HG03432 (cell line): ENCODE measurements around the gene GTF2H1.
"Not testable (repeated sequence)": the region's sequence is repeated elsewhere in the genome, so short reads cannot be mapped to it uniquely, and the experiment has no call there.

Experiments
- ATAC-seq: cut with Tn5 transposase; IDR thresholded peaks from one replicate; pipeline ENCODE4 v1.9.1; 2021; ENCODE audit warnings: mild to moderate bottlenecking, moderate library complexity; ENCODE audit not compliant: unreplicated experiment

Gene GTF2H1

GRCh38 chr11:18372201-18372600, 49.8 kb downstream of the GTF2H1 start:
- ATAC-seq, result no peak

DNA sequence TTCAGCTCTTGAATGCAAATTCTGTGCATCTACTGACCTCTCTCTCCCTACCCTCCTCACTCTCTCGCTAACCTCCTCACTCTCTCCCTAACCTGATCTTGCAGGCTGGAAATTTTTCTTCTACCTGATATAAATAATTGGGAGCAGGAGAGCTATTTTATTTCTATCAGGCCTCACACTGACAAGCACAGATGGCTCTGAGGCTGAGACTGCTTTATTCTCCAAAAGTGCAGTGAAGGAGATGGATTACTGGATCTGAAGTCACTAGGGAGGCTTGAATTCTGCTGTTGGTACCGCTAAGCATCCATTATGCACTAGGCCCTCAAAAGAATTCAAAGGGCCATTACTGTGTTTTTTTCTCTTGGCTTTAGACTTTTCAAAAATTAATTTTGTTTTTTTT, 52.6 kb downstream of the GTF2H1 start:
- no peak for ATAC-seq

- ATAC-seq, result no peak
Measured at GRCh38 chr11:18375941-18376340, 53.6 kb downstream of the GTF2H1 start.

GRCh38 chr11:18379201-18379600, 56.8 kb downstream of the GTF2H1 start:
- ATAC-seq, result no peak

- peak; percentile 90 for ATAC-seq
Measured at GRCh38 chr11:18383388-18384156, 61.2 kb downstream of the GTF2H1 start.

DNA sequence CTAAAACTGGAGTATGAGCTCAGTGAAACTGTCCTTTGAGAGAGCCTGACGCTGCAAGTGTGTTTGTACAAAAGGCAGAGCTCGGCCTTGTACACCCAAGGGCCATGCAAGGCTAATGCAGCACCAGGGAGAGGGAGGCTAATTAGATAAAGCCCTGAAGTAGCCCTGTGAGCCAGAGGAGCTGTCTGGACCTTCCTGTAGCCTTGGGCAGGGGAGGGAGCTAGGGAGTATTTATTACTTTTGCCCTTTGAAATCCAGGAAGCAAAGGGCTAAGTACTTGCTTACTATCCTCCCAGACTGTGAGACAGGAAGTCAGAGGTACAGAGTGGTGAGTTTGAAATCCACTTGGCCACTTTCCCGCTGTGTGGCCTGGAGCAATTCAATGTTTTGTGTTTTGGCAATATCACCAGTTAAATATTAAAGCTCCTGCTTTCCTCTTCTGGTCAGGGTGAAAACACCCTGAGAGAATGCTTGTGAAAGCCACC, 61.8 kb downstream of the GTF2H1 start:
- ATAC-seq, result peak; percentile 50

GRCh38 chr11:18390088-18390487, 67.7 kb downstream of the GTF2H1 start:
- no peak for ATAC-seq

GRCh38 chr11:18392434-18393321, 70.3 kb downstream of the GTF2H1 start:
- no peak for ATAC-seq

DNA sequence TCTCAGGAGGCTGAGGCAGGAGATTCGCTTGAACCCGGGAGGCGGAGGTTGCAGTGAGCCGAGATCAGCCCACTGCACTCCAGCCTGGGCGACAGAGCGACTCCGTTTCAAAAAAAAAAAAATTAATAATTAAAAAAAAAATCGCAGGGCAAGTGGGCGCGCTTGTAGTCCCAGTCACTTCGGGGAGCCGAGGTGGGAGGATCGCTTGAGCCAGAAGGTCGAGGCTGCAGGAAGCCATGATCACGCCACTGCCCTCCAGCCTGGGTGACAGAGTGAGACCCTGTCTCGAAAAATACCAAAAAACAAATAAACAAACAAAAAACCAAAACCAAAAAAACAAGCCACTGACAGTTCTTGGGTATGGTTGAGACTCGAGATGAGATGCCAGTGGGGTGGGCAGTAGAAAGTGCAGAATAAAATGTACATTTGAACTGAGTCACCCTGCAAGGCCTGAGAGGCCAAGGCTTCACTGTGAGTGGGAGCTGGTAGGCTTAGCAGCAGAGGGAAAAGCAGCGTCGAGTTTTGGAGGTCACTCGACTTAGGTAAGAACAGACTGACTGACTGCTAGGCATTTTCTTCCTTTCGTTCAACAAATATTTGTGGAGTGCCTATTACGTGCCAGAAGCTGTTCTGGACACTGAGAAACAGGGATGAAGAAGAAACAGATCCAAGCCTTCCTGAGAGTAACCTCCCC, 71.4 kb downstream of the GTF2H1 start:
- ATAC-seq, result peak; percentile 1

DNA sequence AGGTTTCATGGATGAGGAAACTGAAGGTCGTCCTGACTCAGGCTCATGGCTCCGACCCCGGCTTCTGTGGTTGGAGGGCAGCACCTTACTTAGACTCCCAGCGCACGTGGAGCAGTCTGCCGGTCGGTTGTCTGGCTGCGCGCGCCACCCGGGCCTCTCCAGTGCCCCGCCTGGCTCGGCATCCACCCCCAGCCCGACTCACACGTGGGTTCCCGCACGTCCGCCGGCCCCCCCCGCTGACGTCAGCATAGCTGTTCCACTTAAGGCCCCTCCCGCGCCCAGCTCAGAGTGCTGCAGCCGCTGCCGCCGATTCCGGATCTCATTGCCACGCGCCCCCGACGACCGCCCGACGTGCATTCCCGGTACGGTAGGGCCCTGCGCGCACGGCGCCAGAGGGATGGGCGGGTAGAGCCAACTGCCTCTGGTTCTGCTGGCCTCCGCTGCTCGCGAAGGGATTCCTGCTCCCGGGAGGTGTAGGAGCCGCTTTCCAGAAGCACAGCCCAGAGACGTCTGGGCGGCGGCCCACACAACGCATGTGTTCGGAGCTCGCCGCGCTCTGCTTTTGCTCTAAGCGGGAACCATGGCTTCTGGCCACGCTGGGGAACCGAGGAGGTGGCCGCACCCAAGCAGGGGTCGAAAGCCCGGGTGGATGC, 72.0 kb downstream of the GTF2H1 start, which contains the start of gene LDHA:
Gene LDHA, plus strand, starts transcription at position 289 of the 653 bp plus-strand sequence. CDS start 2,280 bp downstream, outside the sequence.
- peak; percentile 84 for ATAC-seq

DNA sequence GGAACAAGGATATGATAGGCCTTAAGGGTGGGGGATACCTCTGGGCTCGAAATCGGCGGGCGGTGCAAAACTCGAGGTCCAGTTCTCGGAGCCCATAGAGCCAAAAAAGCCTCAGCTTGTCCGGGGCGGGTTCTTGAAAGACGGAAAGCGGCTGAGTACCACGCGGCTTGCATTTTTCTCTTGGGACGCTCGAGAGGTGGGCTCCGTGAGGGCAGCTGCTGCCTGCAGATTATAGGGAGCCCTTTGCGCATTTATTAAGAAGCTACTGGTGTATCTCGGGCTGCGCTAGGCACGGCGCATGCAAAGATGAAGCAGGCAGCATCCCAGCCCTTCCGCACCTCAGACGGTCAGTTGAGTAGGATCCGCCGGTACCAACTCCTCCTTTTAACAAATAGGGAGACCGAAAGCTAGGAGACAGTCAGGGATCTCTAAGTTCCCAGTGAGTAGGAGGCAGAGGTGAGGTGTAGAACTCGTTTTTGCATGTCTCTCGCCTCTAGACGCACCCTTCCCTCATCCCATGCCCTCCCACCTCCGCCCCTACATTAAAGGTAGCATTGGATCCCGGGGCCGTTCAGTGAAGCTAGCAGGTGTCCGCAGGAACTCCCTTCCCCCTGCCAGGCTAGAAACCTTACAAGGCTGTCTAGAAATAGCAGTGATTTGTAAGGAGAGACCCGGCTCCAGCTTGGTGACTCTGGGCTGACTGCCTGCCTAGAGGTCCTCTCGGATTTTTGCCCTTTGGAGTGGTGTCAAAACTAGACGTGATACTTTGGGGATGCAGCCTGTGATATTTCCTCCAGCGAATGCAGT, 72.8 kb downstream of the GTF2H1 start:
- ATAC-seq, result no peak

- peak; percentile 60 for ATAC-seq
Measured at GRCh38 chr11:18395735-18396504, 73.6 kb downstream of the GTF2H1 start.

GRCh38 chr11:18397921-18398320, 75.6 kb downstream of the GTF2H1 start:
- ATAC-seq, result no peak

GRCh38 chr11:18401077-18401476, 78.7 kb downstream of the GTF2H1 start:
- not testable (repeated sequence) for ATAC-seq

- ATAC-seq, result no peak
Measured at GRCh38 chr11:18404062-18404461, 81.7 kb downstream of the GTF2H1 start.

DNA sequence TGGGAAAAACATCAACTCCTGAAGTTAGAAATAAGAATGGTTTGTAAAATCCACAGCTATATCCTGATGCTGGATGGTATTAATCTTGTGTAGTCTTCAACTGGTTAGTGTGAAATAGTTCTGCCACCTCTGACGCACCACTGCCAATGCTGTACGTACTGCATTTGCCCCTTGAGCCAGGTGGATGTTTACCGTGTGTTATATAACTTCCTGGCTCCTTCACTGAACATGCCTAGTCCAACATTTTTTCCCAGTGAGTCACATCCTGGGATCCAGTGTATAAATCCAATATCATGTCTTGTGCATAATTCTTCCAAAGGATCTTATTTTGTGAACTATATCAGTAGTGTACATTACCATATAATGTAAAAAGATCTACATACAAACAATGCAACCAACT, 85.0 kb downstream of the GTF2H1 start:
- ATAC-seq, result not testable (repeated sequence)

DNA sequence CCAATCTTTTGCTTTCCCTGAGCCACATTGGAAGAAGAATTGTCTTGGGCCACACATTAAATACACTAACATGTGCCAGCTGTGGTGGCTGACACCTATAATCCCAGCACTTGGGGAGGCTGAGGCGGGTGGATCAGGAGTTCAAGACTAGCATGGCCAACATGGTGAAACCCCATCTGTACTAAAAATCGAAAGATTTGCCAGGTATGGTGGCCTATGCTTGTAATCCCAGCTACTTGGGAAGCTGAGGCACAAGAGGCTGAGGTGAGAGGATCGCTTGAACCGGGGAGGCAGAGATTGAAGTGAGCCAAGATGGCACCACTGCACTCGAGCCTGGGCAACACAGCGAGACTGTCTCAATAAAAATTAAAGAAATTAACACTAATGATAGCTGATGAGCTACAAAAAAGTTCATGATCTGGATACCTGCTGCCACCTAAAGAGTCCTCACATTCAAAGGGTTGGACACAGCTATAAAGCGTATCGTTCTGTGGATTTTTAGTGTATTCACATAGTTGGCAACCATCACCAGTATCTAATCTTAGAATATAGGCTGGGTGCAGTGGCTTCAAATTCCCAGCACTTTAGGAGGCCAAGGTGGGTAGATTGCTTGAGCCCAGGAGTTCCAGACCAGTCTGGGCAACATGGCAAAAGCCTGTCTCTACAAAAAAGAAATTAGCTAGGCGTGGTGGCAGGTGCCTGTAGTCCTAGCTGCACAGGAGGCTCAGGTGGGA, 86.4 kb downstream of the GTF2H1 start:
- ATAC-seq, result peak; percentile 40

DNA sequence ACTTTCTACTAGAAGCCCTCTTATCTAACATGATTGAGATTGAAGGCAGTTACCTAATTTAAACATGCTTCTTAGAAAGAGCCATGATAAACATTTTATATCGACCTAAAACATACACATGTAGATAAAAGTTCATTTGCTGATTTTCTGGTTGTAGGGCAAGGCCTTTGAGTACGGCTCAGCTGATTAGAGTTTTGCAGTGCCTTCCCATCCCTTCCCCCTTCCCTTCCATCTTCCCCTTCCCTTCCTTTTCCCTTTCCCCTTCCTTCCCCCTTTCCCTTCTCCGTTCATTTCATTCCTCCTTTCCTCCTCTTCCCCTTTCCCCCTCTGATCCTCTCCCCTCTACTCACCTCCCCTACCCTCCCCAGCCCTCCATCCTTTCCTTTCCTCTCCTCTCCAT, 94.1 kb downstream of the GTF2H1 start:
- no peak for ATAC-seq
